SU-DHL-6 (cell line): ENCODE data around the gene OR4D10.
"Not testable (repeated sequence)": the region's sequence is repeated elsewhere in the genome, so short reads cannot be mapped to it uniquely, and the experiment has no call there.

Source experiments
- H2AFZ ChIP-seq: fragments of 200-600 bp; sonication (generic); 2 replicates; pipeline ENCODE4 v1.6.1; 2014; ENCODE audit warnings: low read depth, mild to moderate bottlenecking, moderate library complexity, mixed read lengths, antibody characterized with exemption, low read length; ENCODE audit not compliant: severe bottlenecking
- H3F3A ChIP-seq: fragments of 200-600 bp; shearing (Covaris generic); 2 replicates; pipeline ENCODE4 v1.6.0; 2016; ENCODE audit warnings: antibody characterized with exemption, mild to moderate bottlenecking; ENCODE audit not compliant: insufficient read depth
- H3K27ac ChIP-seq: fragments of 200-600 bp; sonication (generic); 2 replicates; pipeline ENCODE4 v1.5.1; 2016; ENCODE audit warnings: low read depth, mild to moderate bottlenecking, low read length, moderate library complexity, mixed read lengths
- H3K27me3 ChIP-seq: fragments of 200-600 bp; sonication (generic), shearing (Covaris generic); 2 replicates; pipeline ENCODE4 v1.6.0; 2014; ENCODE audit warnings: mild to moderate bottlenecking, low read length
- H3K36me3 ChIP-seq: fragments of 200-600 bp; sonication (generic); 2 replicates; pipeline ENCODE4 v1.6.1; 2014; ENCODE audit warnings: mild to moderate bottlenecking, low read length, mixed read lengths
- H3K4me2 ChIP-seq: fragments of 300-600, 200-600 bp; shearing (Covaris generic), sonication (generic); 2 replicates; pipeline ENCODE4 v1.6.0; 2014; ENCODE audit warnings: low read length, low read depth, mild to moderate bottlenecking; ENCODE audit not compliant: poor library complexity, severe bottlenecking
- H3K4me3 ChIP-seq: fragments of 200-600 bp; sonication (generic); 2 replicates; pipeline ENCODE4 v1.5.1; 2014; ENCODE audit warnings: antibody characterized with exemption, low read length, mild to moderate bottlenecking, mixed read lengths; ENCODE audit not compliant: insufficient read depth, poor library complexity, severe bottlenecking
- H3K79me2 ChIP-seq: fragments of 200-600 bp; sonication (generic); 2 replicates; pipeline ENCODE4 v1.6.1; 2014; ENCODE audit warnings: mild to moderate bottlenecking, low read length, moderate library complexity; ENCODE audit not compliant: insufficient read depth
- H3K9ac ChIP-seq: fragments of 200-600 bp; sonication (generic); 2 replicates; pipeline ENCODE4 v1.7.0; 2014; ENCODE audit warnings: mild to moderate bottlenecking, low read length
- H3K9me2 ChIP-seq: fragments of 200-600 bp; sonication (generic); replicated peaks from 2 replicates; pipeline ENCODE4 v1.6.1; 2014; ENCODE audit warnings: low read length; ENCODE audit not compliant: insufficient read depth
- H3K9me3 ChIP-seq: fragments of 200-600 bp; sonication (generic); 2 replicates; pipeline ENCODE4 v1.6.1; 2014; ENCODE audit warnings: low read length, mixed read lengths; ENCODE audit not compliant: insufficient read depth
- H4K20me1 ChIP-seq: fragments of 200-600 bp; sonication (generic); 2 replicates; pipeline ENCODE4 v1.6.1; 2014; ENCODE audit warnings: low read depth, mild to moderate bottlenecking, antibody characterized with exemption, low read length, moderate library complexity, mixed read lengths
- EZH2phosphoT487 ChIP-seq: fragments of 200-600 bp; sonication (generic), shearing (Covaris generic); conservative IDR thresholded peaks from 2 replicates; pipeline ENCODE4 v1.6.1; 2018; ENCODE audit warnings: mild to moderate bottlenecking, antibody characterized with exemption, low read length, moderate library complexity, mixed read lengths
- TF ChIP-seq, protein P1 (sequence below): fragments of 200-600 bp; sonication (generic); IDR thresholded peaks from one replicate; pipeline ENCODE4 v1.5.1; 2017; ENCODE audit warnings: antibody characterized with exemption, mild to moderate bottlenecking, low read length, moderate library complexity; ENCODE audit not compliant: insufficient read depth, poor library complexity, severe bottlenecking

Gene OR4D10

DNA sequence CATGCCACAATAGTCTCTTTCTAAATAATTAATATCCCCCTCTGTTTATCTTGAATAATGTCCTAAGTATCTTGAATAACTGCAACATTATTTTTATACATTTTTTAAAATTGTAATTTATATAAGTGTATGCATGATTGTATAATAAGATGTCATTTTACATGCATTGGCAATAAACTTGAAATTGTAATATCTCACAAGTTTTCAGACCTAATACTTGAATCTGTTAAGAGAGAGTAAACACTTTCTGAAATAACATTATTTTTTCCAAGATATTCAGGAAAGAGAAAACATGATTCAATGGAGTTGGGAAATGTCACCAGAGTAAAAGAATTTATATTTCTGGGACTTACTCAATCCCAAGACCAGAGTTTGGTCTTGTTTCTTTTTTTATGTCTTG lies 30.2 kb downstream of the OR4D10 start, which contains the start of gene OR4D11:
OR4D11 (plus strand) TSS at position 301 of the 400 bp plus-strand sequence; CDS start at position 301, 0 bp downstream.
- no peak within 1 kb of the TSS for H2AFZ ChIP-seq
- no peaks in the 10 kb centered on the region; the same call in 1 of the 2 replicates for H3K27me3 ChIP-seq
- no peak for TF ChIP-seq EZH2phosphoT487
- TF ChIP-seq, protein P1, sequence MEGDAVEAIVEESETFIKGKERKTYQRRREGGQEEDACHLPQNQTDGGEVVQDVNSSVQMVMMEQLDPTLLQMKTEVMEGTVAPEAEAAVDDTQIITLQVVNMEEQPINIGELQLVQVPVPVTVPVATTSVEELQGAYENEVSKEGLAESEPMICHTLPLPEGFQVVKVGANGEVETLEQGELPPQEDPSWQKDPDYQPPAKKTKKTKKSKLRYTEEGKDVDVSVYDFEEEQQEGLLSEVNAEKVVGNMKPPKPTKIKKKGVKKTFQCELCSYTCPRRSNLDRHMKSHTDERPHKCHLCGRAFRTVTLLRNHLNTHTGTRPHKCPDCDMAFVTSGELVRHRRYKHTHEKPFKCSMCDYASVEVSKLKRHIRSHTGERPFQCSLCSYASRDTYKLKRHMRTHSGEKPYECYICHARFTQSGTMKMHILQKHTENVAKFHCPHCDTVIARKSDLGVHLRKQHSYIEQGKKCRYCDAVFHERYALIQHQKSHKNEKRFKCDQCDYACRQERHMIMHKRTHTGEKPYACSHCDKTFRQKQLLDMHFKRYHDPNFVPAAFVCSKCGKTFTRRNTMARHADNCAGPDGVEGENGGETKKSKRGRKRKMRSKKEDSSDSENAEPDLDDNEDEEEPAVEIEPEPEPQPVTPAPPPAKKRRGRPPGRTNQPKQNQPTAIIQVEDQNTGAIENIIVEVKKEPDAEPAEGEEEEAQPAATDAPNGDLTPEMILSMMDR = no peak
- H4K20me1 ChIP-seq = no peaks in the 10 kb centered on the region
- no peak within 1 kb of the TSS for H3K4me2 ChIP-seq
- no peaks in the 10 kb centered on the region for H3K79me2 ChIP-seq
- H3K9ac ChIP-seq = no peak within 1 kb of the TSS
- no peak within 1 kb of the TSS for H3K27ac ChIP-seq
- no peaks in the 10 kb centered on the region for H3F3A ChIP-seq
- H3K36me3 ChIP-seq = no peaks in the 10 kb centered on the region
- no peaks in the 10 kb centered on the region for H3K9me3 ChIP-seq
- H3K9me2 ChIP-seq = no peaks in the 10 kb centered on the region
- H3K4me3 ChIP-seq = no peak within 1 kb of the TSS

- H3K9me3 ChIP-seq = no peaks in the 10 kb centered on the region
- no peaks in the 10 kb centered on the region for H4K20me1 ChIP-seq
- no peak within 1 kb of the TSS for H3K4me3 ChIP-seq
- H3K79me2 ChIP-seq = no peaks in the 10 kb centered on the region
- H3K27me3 ChIP-seq = no peaks in the 10 kb centered on the region
- no peak within 1 kb of the TSS for H3K4me2 ChIP-seq
- no peaks in the 10 kb centered on the region for H3F3A ChIP-seq
- H2AFZ ChIP-seq = no peak within 1 kb of the TSS
- no peaks in the 10 kb centered on the region for H3K36me3 ChIP-seq
- TF ChIP-seq EZH2phosphoT487 = no peak
- TF ChIP-seq, protein P1 = no peak
- no peak within 1 kb of the TSS for H3K9ac ChIP-seq
- H3K9me2 ChIP-seq = no peaks in the 10 kb centered on the region
- H3K27ac ChIP-seq = no peak within 1 kb of the TSS
Observed at GRCh38 chr11:59510941-59511589, 38.0 kb downstream of the OR4D10 start, which contains the start of gene OR4D9. OR4D9 (plus strand) TSS chr11:59511539; CDS start chr11:59514913, 3,374 bp downstream.

- Histone ChIP-seq H3K27ac (no peak overlapping the region), H4K20me1 (no peaks in the 10 kb centered on the region), H3K36me3 (no peaks in the 10 kb centered on the region), H3K4me2 (no peak overlapping the region), H3F3A (no peaks in the 10 kb centered on the region), H2AFZ (no peak overlapping the region), H3K9me3 (no peaks in the 10 kb centered on the region), H3K9me2 (no peaks in the 10 kb centered on the region), H3K9ac (no peak overlapping the region), H3K27me3 (no peaks in the 10 kb centered on the region), H3K4me3 (no peak overlapping the region), H3K79me2 (no peaks in the 10 kb centered on the region)
- TF ChIP-seq, protein P1 = no peak
- no peak for TF ChIP-seq EZH2phosphoT487
Observed at GRCh38 chr11:59511675-59512074, 38.6 kb downstream of the OR4D10 start.

- H3K9me3 ChIP-seq, H3K4me3 ChIP-seq, H3K27me3 ChIP-seq: not testable (repeated sequence)
Observed at GRCh38 chr11:59520139-59520538, 47.0 kb downstream of the OR4D10 start.

More at GRCh38 chr11:59520139-59520538, 47.0 kb downstream of the OR4D10 start:
- H3K4me2 ChIP-seq, H3K79me2 ChIP-seq, H3K9ac ChIP-seq, H4K20me1 ChIP-seq, H3K27ac ChIP-seq, H3K36me3 ChIP-seq, H3F3A ChIP-seq, H3K9me2 ChIP-seq, H2AFZ ChIP-seq: not testable (repeated sequence)
